Trophoblast cell (in vitro differentiated cells and primary cell): Measurements from ENCODE around the gene CEMIP.

Experiments
- DNase-seq, 2 donors: peaks; one replicate each; pipeline ENCODE4 v3.0.0-alpha.2; 2016
- H2AFZ ChIP-seq: 2 replicates; pipeline ENCODE4 v1.6.1; 2013; ENCODE audit warnings: low read length, moderate library complexity, mild to moderate bottlenecking; ENCODE audit not compliant: insufficient read depth, poor library complexity
- H2AK5ac ChIP-seq: 2 replicates; pipeline ENCODE4 v1.6.1; 2013; ENCODE audit warnings: mild to moderate bottlenecking, low read length
- H2BK120ac ChIP-seq: 2 replicates; pipeline ENCODE4 v1.6.1; 2013; ENCODE audit warnings: low read length, mild to moderate bottlenecking, moderate library complexity; ENCODE audit not compliant: insufficient read depth, poor library complexity
- H2BK12ac ChIP-seq: 2 replicates; pipeline ENCODE4 v1.6.1; 2013; ENCODE audit warnings: mild to moderate bottlenecking, low read length, moderate library complexity
- H2BK5ac ChIP-seq: 2 replicates; pipeline ENCODE4 v1.6.1; 2013; ENCODE audit warnings: low read length, low read depth, moderate library complexity, mild to moderate bottlenecking; ENCODE audit not compliant: poor library complexity
- H3K14ac ChIP-seq: 2 replicates; pipeline ENCODE4 v1.6.1; 2013; ENCODE audit warnings: mild to moderate bottlenecking, low read length
- H3K18ac ChIP-seq: 2 replicates; pipeline ENCODE4 v1.6.1; 2013; ENCODE audit warnings: mild to moderate bottlenecking, low read length
- H3K23ac ChIP-seq: 2 replicates; pipeline ENCODE4 v1.6.1; 2013; ENCODE audit warnings: low read length
- H3K27ac ChIP-seq: 2 replicates; pipeline ENCODE4 v1.5.1; 2013; ENCODE audit warnings: low read depth, mild to moderate bottlenecking, inconsistent platforms, low read length, moderate library complexity
- H3K27me3 ChIP-seq: 2 replicates; pipeline ENCODE4 v1.6.1; 2013; ENCODE audit warnings: inconsistent platforms, mild to moderate bottlenecking, low read length, moderate library complexity; ENCODE audit not compliant: insufficient read depth
- H3K36me3 ChIP-seq, 2 experiments: 1 replicate in 1 of 2; 2 replicates in 1 of 2; pipeline ENCODE4 v1.6.1; 2013; ENCODE audit warnings: low read length in 2 of 2, mild to moderate bottlenecking in 2 of 2, moderate library complexity in 1 of 2; ENCODE audit not compliant: insufficient read depth in 2 of 2, control insufficient read depth in 1 of 2
- H3K4ac ChIP-seq: 2 replicates; pipeline ENCODE4 v1.6.1; 2013; ENCODE audit warnings: low read depth, mild to moderate bottlenecking, low read length, moderate library complexity
- H3K4me1 ChIP-seq, 2 experiments: 1 replicate in 1 of 2; 2 replicates in 1 of 2; pipeline ENCODE4 v1.6.1; 2013; ENCODE audit warnings: low read length in 2 of 2, mild to moderate bottlenecking in 2 of 2, moderate library complexity in 1 of 2; ENCODE audit not compliant: insufficient read depth in 2 of 2, control insufficient read depth in 1 of 2
- H3K4me2 ChIP-seq: 2 replicates; pipeline ENCODE4 v1.6.1; 2013; ENCODE audit warnings: inconsistent platforms, mild to moderate bottlenecking, low read length, moderate library complexity
- H3K4me3 ChIP-seq: 2 replicates; pipeline ENCODE4 v1.5.1; 2013; ENCODE audit warnings: mild to moderate bottlenecking, low read depth, low read length, inconsistent platforms
- H3K79me1 ChIP-seq: one replicate; pipeline ENCODE4 v1.6.1; 2013; ENCODE audit warnings: low read length
- H3K79me2 ChIP-seq: 2 replicates; pipeline ENCODE4 v1.6.1; 2013; ENCODE audit warnings: low read length, mild to moderate bottlenecking; ENCODE audit not compliant: control insufficient read depth, insufficient read depth, poor library complexity
- H3K9ac ChIP-seq: 2 replicates; pipeline ENCODE4 v1.6.1; 2013; ENCODE audit warnings: mild to moderate bottlenecking, low read length
- H3K9me3 ChIP-seq: 2 replicates; pipeline ENCODE4 v1.6.1; 2013; ENCODE audit warnings: low read depth, mild to moderate bottlenecking, control low read depth, inconsistent platforms, low read length; ENCODE audit not compliant: insufficient read depth
- H4K12ac ChIP-seq: 2 replicates; pipeline ENCODE4 v1.6.1; 2013; ENCODE audit warnings: low read depth, mild to moderate bottlenecking, low read length, moderate library complexity
- H4K8ac ChIP-seq: 2 replicates; pipeline ENCODE4 v1.6.1; 2013; ENCODE audit warnings: low read depth, mild to moderate bottlenecking, low read length, moderate library complexity
- H4K91ac ChIP-seq: one replicate; pipeline ENCODE4 v1.6.1; 2013; ENCODE audit warnings: low read depth, mild to moderate bottlenecking, low read length, moderate library complexity
- whole genome bisulfite sequencing: extraction: QIAGEN DNeasy Blood & Tissue Kit; methylation state at CpG from one replicate; pipeline ENCODE4 v1.1.7; 2013; ENCODE audit warnings: missing lambda C conversion rate; ENCODE audit not compliant: insufficient read length, insufficient coverage; ENCODE audit errors: extremely low coverage; 5-methylcytosine and 5-hydroxymethylcytosine counted together

CEMIP gene

DNA sequence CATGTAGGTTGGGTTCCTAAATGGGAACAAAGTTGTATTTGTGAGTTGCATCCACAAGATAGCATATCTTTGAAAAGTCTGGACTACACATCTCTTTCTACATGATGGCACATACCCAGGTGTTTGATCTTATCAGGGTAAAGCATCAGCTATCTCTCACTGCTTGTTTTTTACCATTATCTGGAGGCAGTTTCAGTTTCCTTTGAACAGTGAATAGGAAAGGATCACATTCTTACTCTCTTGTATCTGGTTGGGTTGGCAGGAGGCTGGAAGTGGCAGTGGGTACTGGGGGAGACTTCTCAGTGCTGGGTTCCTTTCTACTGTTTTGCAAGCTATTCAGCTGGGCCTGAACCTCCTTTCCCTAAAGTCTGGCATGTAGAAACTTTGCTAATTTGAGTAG lies 4.1 kb downstream of the CEMIP start:
- Histone ChIP-seq H2AK5ac (no peak overlapping the region), H3K27ac (no peak overlapping the region), H2AFZ (no peak overlapping the region), H3K79me1 (no peaks in the 10 kb centered on the region), H3K4me3 (no peak overlapping the region), H4K91ac (no peak overlapping the region), H3K23ac (no peak overlapping the region), H3K36me3 (peaks cover 0 to 3% of the 10 kb centered on the region in 2 experiments), H2BK5ac (no peak overlapping the region), H3K9me3 (no peaks in the 10 kb centered on the region), H3K4ac (no peak overlapping the region), H3K4me1 (peaks cover 8 to 21% of the 10 kb centered on the region in 2 experiments), H3K79me2 (no peaks in the 10 kb centered on the region), H4K12ac (no peak overlapping the region), H3K14ac (no peak overlapping the region), H3K4me2 (no peak overlapping the region), H3K27me3 (peaks cover 11% of the 10 kb centered on the region), H2BK12ac (no peak overlapping the region), H3K9ac (no peak overlapping the region), H3K18ac (no peak overlapping the region), H2BK120ac (no peak overlapping the region), H4K8ac (no peak overlapping the region)
- peak in 1 of 2 donors; percentile 35 for DNase-seq

GRCh38 chr15:80785335-80785734 lies 6.2 kb downstream of the CEMIP start:
- Histone ChIP-seq H3K23ac (no peak overlapping the region), H4K8ac (no peak overlapping the region), H3K27ac (no peak overlapping the region), H2BK5ac (no peak overlapping the region), H4K91ac (no peak overlapping the region), H2BK12ac (no peak overlapping the region), H3K9me3 (no peaks in the 10 kb centered on the region), H3K4ac (no peak overlapping the region), H3K79me1 (no peaks in the 10 kb centered on the region), H2AFZ (no peak overlapping the region), H3K14ac (no peak overlapping the region), H3K18ac (no peak overlapping the region), H4K12ac (no peak overlapping the region), H2AK5ac (no peak overlapping the region), H3K4me3 (no peak overlapping the region), H3K79me2 (no peaks in the 10 kb centered on the region), H2BK120ac (no peak overlapping the region), H3K4me1 (peaks cover 3 to 9% of the 10 kb centered on the region in 2 experiments), H3K36me3 (peaks cover 0 to 3% of the 10 kb centered on the region in 2 experiments), H3K9ac (no peak overlapping the region), H3K27me3 (peaks cover under 1% of the 10 kb centered on the region), H3K4me2 (no peak overlapping the region)
- no CpG with 5 or more reads among the region's 5 CpGs for WGBS
- no peak for DNase-seq

DNA sequence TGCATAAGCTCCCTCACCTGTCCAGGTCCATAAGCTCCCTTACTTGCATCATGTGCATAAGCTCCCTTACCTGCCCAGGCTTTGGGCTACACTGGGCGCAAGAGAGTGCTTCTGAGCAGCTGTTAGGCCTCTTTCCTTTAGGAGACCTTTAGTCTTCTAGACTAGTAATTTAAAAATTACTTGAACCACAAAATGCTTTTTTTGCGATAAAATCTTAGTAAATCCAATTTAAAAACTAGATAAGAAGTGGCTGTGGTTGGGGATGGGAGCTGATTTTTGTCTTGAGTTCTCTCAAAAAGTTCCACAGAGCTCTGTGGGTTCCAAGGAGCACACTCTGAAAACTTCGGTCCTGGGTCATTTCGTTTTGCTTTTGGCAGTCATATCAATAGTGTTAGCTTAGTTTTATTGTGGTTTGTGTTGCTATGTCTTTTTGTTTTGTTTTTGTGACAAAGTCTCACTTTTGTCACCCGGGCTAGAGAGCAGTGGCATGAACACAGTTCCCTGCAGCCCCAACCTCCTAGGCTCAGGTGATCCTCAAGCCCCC lies 6.7 kb downstream of the CEMIP start:
- Histone ChIP-seq H4K12ac (no peak overlapping the region), H3K9me3 (no peaks in the 10 kb centered on the region), H3K14ac (no peak overlapping the region), H3K4me2 (no peak overlapping the region), H3K79me1 (no peaks in the 10 kb centered on the region), H4K8ac (no peak overlapping the region), H3K36me3 (peaks cover 0 to 3% of the 10 kb centered on the region in 2 experiments), H3K23ac (no peak overlapping the region), H3K4me3 (no peak overlapping the region), H3K4ac (no peak overlapping the region), H3K9ac (no peak overlapping the region), H3K27ac (no peak overlapping the region), H3K4me1 (peaks cover 3 to 5% of the 10 kb centered on the region in 2 experiments), H2BK5ac (no peak overlapping the region), H2AFZ (no peak overlapping the region), H4K91ac (no peak overlapping the region), H2BK12ac (no peak overlapping the region), H2AK5ac (no peak overlapping the region), H2BK120ac (no peak overlapping the region), H3K27me3 (no peaks in the 10 kb centered on the region), H3K79me2 (no peaks in the 10 kb centered on the region), H3K18ac (no peak overlapping the region)
- DNase-seq: no peak
- WGBS: no CpG with 5 or more reads among the region's 5 CpGs

- Histone ChIP-seq H3K4me2 (no peak overlapping the region), H3K27me3 (no peaks in the 10 kb centered on the region), H2AK5ac (no peak overlapping the region), H4K8ac (no peak overlapping the region), H3K4ac (no peak overlapping the region), H3K79me2 (no peaks in the 10 kb centered on the region), H4K12ac (no peak overlapping the region), H2BK12ac (no peak overlapping the region), H2BK120ac (no peak overlapping the region), H3K4me3 (no peak overlapping the region), H3K23ac (no peak overlapping the region), H4K91ac (no peak overlapping the region), H3K4me1 (peaks cover 3 to 5% of the 10 kb centered on the region in 2 experiments), H2BK5ac (no peak overlapping the region), H3K18ac (no peak overlapping the region), H3K36me3 (peaks cover 0 to 6% of the 10 kb centered on the region in 2 experiments), H2AFZ (no peak overlapping the region), H3K9me3 (no peaks in the 10 kb centered on the region), H3K14ac (no peak overlapping the region), H3K27ac (no peak overlapping the region), H3K9ac (no peak overlapping the region), H3K79me1 (no peaks in the 10 kb centered on the region)
- no peak for DNase-seq
- no CpG with 5 or more reads among the region's 3 CpGs for WGBS
These were observed 8.1 kb downstream of the CEMIP start for GRCh38 chr15:80787316-80787715.
